ENCODE measurements around the gene P4HA2. TPM values are rescaled to one million over a fixed set of nuclear protein-coding genes. Genes with fewer than 3 reads are reported as not detected.

P4HA2 gene
- total and polyA plus RNA-seq, 9 of the 15 experiments (the other 6 are each of a cell fraction or from before 2014, with no cell fraction given), result 9.6 to 50.0 (median 12.7) TPM

DNA sequence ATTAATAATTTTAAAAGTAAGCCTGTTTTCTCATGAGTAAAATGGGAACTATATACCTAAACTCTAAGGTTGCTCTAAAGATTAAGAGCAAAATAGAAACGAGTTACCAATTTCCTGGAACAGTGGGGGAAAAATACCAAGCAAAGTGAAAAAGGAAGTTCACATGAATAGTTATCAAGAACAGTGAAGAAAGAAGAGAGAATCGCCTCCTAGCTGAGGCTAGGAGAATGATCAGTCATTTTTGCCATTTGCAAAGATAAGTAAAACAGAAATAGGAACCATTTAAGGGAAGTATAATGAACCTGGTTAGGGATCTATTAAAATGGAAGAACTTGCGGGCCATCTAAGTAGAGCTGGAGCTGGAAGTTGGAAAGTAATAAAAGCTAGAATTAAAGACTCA lies 50.7 kb downstream of the P4HA2 start (continued):
- TF ChIP-seq, protein P1, sequence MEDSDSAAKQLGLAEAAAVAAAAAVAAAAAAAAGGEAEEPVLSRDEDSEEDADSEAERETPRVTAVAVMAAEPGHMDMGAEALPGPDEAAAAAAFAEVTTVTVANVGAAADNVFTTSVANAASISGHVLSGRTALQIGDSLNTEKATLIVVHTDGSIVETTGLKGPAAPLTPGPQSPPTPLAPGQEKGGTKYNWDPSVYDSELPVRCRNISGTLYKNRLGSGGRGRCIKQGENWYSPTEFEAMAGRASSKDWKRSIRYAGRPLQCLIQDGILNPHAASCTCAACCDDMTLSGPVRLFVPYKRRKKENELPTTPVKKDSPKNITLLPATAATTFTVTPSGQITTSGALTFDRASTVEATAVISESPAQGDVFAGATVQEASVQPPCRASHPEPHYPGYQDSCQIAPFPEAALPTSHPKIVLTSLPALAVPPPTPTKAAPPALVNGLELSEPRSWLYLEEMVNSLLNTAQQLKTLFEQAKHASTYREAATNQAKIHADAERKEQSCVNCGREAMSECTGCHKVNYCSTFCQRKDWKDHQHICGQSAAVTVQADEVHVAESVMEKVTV (CRISPR knock-in tag; IDR thresholded peaks at IDR 0.05), result peak; percentile 4; the same call in 1 of the 2 replicates
- no peak for TF ChIP-seq KLF6 (CRISPR knock-in tag; IDR thresholded peaks at IDR 0.05; ENCODE audit: borderline replicate concordance)
- TF ChIP-seq, protein P2, sequence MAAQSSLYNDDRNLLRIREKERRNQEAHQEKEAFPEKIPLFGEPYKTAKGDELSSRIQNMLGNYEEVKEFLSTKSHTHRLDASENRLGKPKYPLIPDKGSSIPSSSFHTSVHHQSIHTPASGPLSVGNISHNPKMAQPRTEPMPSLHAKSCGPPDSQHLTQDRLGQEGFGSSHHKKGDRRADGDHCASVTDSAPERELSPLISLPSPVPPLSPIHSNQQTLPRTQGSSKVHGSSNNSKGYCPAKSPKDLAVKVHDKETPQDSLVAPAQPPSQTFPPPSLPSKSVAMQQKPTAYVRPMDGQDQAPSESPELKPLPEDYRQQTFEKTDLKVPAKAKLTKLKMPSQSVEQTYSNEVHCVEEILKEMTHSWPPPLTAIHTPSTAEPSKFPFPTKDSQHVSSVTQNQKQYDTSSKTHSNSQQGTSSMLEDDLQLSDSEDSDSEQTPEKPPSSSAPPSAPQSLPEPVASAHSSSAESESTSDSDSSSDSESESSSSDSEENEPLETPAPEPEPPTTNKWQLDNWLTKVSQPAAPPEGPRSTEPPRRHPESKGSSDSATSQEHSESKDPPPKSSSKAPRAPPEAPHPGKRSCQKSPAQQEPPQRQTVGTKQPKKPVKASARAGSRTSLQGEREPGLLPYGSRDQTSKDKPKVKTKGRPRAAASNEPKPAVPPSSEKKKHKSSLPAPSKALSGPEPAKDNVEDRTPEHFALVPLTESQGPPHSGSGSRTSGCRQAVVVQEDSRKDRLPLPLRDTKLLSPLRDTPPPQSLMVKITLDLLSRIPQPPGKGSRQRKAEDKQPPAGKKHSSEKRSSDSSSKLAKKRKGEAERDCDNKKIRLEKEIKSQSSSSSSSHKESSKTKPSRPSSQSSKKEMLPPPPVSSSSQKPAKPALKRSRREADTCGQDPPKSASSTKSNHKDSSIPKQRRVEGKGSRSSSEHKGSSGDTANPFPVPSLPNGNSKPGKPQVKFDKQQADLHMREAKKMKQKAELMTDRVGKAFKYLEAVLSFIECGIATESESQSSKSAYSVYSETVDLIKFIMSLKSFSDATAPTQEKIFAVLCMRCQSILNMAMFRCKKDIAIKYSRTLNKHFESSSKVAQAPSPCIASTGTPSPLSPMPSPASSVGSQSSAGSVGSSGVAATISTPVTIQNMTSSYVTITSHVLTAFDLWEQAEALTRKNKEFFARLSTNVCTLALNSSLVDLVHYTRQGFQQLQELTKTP (IDR thresholded peaks at IDR 0.05; ENCODE audit: low read depth in 1 of 2, partially characterized antibody in 2 of 2), result peak in 1 of 2 experiments; percentile 3
- TF ChIP-seq, protein P3, sequence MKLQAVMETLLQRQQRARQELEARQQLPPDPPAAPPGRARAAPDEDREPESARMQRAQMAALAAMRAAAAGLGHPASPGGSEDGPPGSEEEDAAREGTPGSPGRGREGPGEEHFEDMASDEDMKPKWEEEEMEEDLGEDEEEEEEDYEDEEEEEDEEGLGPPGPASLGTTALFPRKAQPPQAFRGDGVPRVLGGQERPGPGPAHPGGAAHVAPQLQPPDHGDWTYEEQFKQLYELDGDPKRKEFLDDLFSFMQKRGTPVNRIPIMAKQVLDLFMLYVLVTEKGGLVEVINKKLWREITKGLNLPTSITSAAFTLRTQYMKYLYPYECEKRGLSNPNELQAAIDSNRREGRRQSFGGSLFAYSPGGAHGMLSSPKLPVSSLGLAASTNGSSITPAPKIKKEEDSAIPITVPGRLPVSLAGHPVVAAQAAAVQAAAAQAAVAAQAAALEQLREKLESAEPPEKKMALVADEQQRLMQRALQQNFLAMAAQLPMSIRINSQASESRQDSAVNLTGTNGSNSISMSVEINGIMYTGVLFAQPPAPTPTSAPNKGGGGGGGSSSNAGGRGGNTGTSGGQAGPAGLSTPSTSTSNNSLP (IDR thresholded peaks at IDR 0.05; ENCODE audit: borderline replicate concordance, low read depth, low read length), result 0 out of 2 replicates have a peak, but pooled peaks have one; percentile 10
- no peak for TF ChIP-seq HSF4 (CRISPR knock-in tag; IDR thresholded peaks at IDR 0.05; ENCODE audit: borderline replicate concordance)
- no peak for TF ChIP-seq HDAC1 (IDR thresholded peaks at IDR 0.05)
- TF ChIP-seq C11orf30 (IDR thresholded peaks at IDR 0.05; ENCODE audit: low read depth), result peak; percentile 53
- TF ChIP-seq TEAD2 (tag; IDR thresholded peaks at IDR 0.05), result no peak
- TF ChIP-seq TEAD1 (CRISPR knock-in tag; IDR thresholded peaks at IDR 0.05), result no peak
- TF ChIP-seq STAT5A (IDR thresholded peaks at IDR 0.05; ENCODE audit: borderline replicate concordance, low read length), result 0 out of 2 replicates have a peak, but pooled peaks have one; percentile 24
- TF ChIP-seq ZNF444 (CRISPR knock-in tag; IDR thresholded peaks at IDR 0.05), result no peak
- 0 out of 2 replicates have a peak, but pooled peaks have one; percentile 31 for TF ChIP-seq SMARCE1 (IDR thresholded peaks at IDR 0.05)
- no peak for TF ChIP-seq NCOA2 (IDR thresholded peaks at IDR 0.05; ENCODE audit: partially characterized antibody in 2 of 2)
- TF ChIP-seq HINFP (tag; conservative IDR thresholded peaks at IDR 0.05; ENCODE audit: low read depth), result no peak
- no peak for TF ChIP-seq ERF (CRISPR knock-in tag; IDR thresholded peaks at IDR 0.05)
- TF ChIP-seq GATAD2B (IDR thresholded peaks at IDR 0.05; ENCODE audit: borderline replicate concordance), result peak; percentile 57; the same call in 1 of the 2 replicates
- peak; percentile 81; the same call in 1 of the 2 replicates for TF ChIP-seq ZNF24 (IDR thresholded peaks at IDR 0.05)

Measured in K562 (cell line).